Keratinocyte (primary cell): ENCODE measurements around the gene ZMYM5. TPM values are rescaled to one million over a fixed set of nuclear protein-coding genes. Genes with fewer than 3 reads are reported as not detected.

Experiments
- DNase-seq: peaks from one replicate; pipeline ENCODE4 v3.0.0-alpha.2; 2011; ENCODE audit warnings: low read depth, missing footprints, low spot score
- FAIRE-seq: peaks from 2 replicates; lab custom pipeline; 2011; peaks lifted over from hg19 to GRCh38; lab: Jason Lieb, UNC
- H2AFZ ChIP-seq: 2 replicates; pipeline ENCODE4 v1.6.0; 2012; ENCODE audit warnings: low read length, control low read depth, inconsistent platforms; ENCODE audit not compliant: control insufficient read depth
- H3K27ac ChIP-seq: 2 replicates; pipeline ENCODE4 v1.5.1; 2011; ENCODE audit warnings: low read length; ENCODE audit not compliant: control insufficient read depth, insufficient read depth
- H3K27me3 ChIP-seq: 3 replicates; pipeline ENCODE4 v1.6.0; 2011; ENCODE audit warnings: low read length; ENCODE audit not compliant: control insufficient read depth, insufficient read depth; ENCODE audit errors: extremely low read depth
- H3K36me3 ChIP-seq, 2 experiments: 2 replicates in 1 of 2; 3 replicates in 1 of 2; pipeline ENCODE4 v1.5.1; 2011; ENCODE audit warnings: low read length in 2 of 2, mild to moderate bottlenecking in 1 of 2; ENCODE audit not compliant: control insufficient read depth in 2 of 2, insufficient read depth in 2 of 2; ENCODE audit errors: extremely low read depth in 1 of 2
- H3K4me1 ChIP-seq: 3 replicates; pipeline ENCODE4 v1.5.1; 2011; ENCODE audit warnings: low read length; ENCODE audit not compliant: control insufficient read depth, insufficient read depth; ENCODE audit errors: extremely low read depth
- H3K4me2 ChIP-seq: 3 replicates; pipeline ENCODE4 v1.6.0; 2011; ENCODE audit warnings: low read depth, low read length; ENCODE audit not compliant: control insufficient read depth, insufficient read depth; ENCODE audit errors: extremely low read depth
- H3K4me3 ChIP-seq, 3 experiments: fragments of 200-600 bp in 1 of 3; sonication (generic) in 1 of 3; 2 replicates in 2 of 3; 3 replicates in 1 of 3; pipeline ENCODE4 v1.5.1; 2011 to 2016; ENCODE audit warnings: low read length in 3 of 3, mild to moderate bottlenecking in 3 of 3, control low read depth in 2 of 3, inconsistent platforms in 1 of 3, low read depth in 1 of 3, mixed read lengths in 1 of 3, mixed run types in 1 of 3, moderate library complexity in 1 of 3; ENCODE audit not compliant: control insufficient read depth in 2 of 3, insufficient read depth in 2 of 3; ENCODE audit errors: extremely low read depth in 1 of 3
- H3K79me2 ChIP-seq: 2 replicates; pipeline ENCODE4 v1.6.0; 2012; ENCODE audit warnings: low read length; ENCODE audit not compliant: control insufficient read depth, insufficient read depth
- H3K9ac ChIP-seq: 3 replicates; pipeline ENCODE4 v1.6.0; 2011; ENCODE audit warnings: low read length; ENCODE audit not compliant: control insufficient read depth, insufficient read depth; ENCODE audit errors: extremely low read depth
- H3K9me1 ChIP-seq: 3 replicates; pipeline ENCODE4 v1.6.0; 2011; ENCODE audit warnings: low read length; ENCODE audit not compliant: control insufficient read depth, insufficient read depth; ENCODE audit errors: extremely low read depth
- H3K9me3 ChIP-seq: 2 replicates; pipeline ENCODE4 v1.5.1; 2012; ENCODE audit warnings: low read depth, low read length; ENCODE audit not compliant: control insufficient read depth
- H4K20me1 ChIP-seq: 3 replicates; pipeline ENCODE4 v1.6.0; 2011; ENCODE audit warnings: low read length; ENCODE audit not compliant: control insufficient read depth, insufficient read depth; ENCODE audit errors: extremely low read depth
- EZH2 ChIP-seq: IDR thresholded peaks from one replicate; pipeline ENCODE4 v1.6.1; 2012; ENCODE audit warnings: inconsistent platforms, mild to moderate bottlenecking, low read length, moderate library complexity
- dilution Hi-C: fragments of 300-500 bp; cut with MboI; formaldehyde crosslinking; loops from one replicate; pipeline ENCODE4 v1.7.0; 2020; ENCODE audit warnings: low sequenced_read_pairs; ENCODE audit not compliant: extremely low pct_ligation_motif_present
- polyA plus RNA-seq, 5 experiments: library from polyadenylated mRNA; depleted of rRNA in 3 of 5; stranded (reverse) in 3 of 5; stranded (forward) in 1 of 5; unstranded in 1 of 5; fragments of >200 nt; gene quantifications; 1 replicate in 1 of 5; 2 replicates in 3 of 5; 3 replicates in 1 of 5; pipeline versions ENCODE4 v1.2.1 to v1.2.3, GENCODE V29; 2011 to 2012; ENCODE audit warnings: missing spikeins in 2 of 5, low read depth in 1 of 5, low replicate concordance in 1 of 5
- TF ChIP-seq, protein P1 (sequence below), 3 experiments: IDR thresholded peaks in 1 of 3; conservative IDR thresholded peaks in 1 of 3; optimal IDR thresholded peaks in 1 of 3; 2 replicates in 2 of 3; 3 replicates in 1 of 3; pipeline versions ENCODE3 to v1.5.1; 2011; ENCODE audit warnings: low read length in 3 of 3, mild to moderate bottlenecking in 3 of 3, moderate library complexity in 2 of 3, control low read depth in 1 of 3, inconsistent platforms in 1 of 3; ENCODE audit not compliant: insufficient read depth in 2 of 3; ENCODE audit errors: extremely low read depth in 1 of 3

The ZMYM5 gene
- polyA plus RNA-seq, 1 donor (not counting 4 experiments of a cell fraction or from before 2014, with no cell fraction given), result 15.4 TPM

DNA sequence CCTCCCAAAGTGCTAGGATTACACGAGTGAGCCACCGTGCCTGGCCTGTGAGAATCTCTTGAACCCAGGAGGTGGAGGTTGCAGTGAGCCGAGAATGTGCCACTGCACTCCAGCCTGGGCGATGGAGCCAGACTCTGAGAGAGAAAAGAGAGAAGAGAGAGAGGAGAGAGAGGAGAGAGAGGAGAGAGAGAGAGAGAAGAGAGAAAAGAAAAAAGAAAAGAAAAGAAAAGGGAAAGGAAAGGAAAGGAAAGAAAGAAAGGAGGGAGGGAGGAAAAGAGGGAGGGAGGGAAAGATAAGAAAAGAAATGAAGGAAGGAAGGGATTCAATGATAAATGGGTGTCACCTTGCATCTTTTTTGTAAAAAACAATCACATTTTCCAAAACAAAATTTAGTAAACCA is 57.7 kb downstream of the ZMYM5 start:
- H3K27ac ChIP-seq, result no peak overlapping the region
- DNase-seq, result no peak
- H3K36me3 ChIP-seq, result no peaks in the 10 kb centered on the region
- no peak overlapping the region for H3K4me2 ChIP-seq
- H3K27me3 ChIP-seq, result no peaks in the 10 kb centered on the region
- FAIRE-seq, result no peak
- H3K9me1 ChIP-seq, result no peaks in the 10 kb centered on the region
- no peak overlapping the region for H3K4me3 ChIP-seq
- dilution Hi-C loops, result no loop called here
- H3K79me2 ChIP-seq, result no peaks in the 10 kb centered on the region
- no peaks in the 10 kb centered on the region for H3K4me1 ChIP-seq
- no peak overlapping the region for H2AFZ ChIP-seq
- H3K9ac ChIP-seq, result no peak overlapping the region
- H4K20me1 ChIP-seq, result no peaks in the 10 kb centered on the region
- TF ChIP-seq, protein P1, sequence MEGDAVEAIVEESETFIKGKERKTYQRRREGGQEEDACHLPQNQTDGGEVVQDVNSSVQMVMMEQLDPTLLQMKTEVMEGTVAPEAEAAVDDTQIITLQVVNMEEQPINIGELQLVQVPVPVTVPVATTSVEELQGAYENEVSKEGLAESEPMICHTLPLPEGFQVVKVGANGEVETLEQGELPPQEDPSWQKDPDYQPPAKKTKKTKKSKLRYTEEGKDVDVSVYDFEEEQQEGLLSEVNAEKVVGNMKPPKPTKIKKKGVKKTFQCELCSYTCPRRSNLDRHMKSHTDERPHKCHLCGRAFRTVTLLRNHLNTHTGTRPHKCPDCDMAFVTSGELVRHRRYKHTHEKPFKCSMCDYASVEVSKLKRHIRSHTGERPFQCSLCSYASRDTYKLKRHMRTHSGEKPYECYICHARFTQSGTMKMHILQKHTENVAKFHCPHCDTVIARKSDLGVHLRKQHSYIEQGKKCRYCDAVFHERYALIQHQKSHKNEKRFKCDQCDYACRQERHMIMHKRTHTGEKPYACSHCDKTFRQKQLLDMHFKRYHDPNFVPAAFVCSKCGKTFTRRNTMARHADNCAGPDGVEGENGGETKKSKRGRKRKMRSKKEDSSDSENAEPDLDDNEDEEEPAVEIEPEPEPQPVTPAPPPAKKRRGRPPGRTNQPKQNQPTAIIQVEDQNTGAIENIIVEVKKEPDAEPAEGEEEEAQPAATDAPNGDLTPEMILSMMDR (optimal IDR thresholded peaks at IDR 0.05 in 1 of 3, IDR thresholded peaks at IDR 0.05 in 1 of 3, conservative IDR thresholded peaks at IDR 0.05 in 1 of 3; ENCODE audit: extremely low read depth in 1 of 3, insufficient read depth in 2 of 3, low read length in 3 of 3), result no peak
- H3K9me3 ChIP-seq, result no peaks in the 10 kb centered on the region

DNA sequence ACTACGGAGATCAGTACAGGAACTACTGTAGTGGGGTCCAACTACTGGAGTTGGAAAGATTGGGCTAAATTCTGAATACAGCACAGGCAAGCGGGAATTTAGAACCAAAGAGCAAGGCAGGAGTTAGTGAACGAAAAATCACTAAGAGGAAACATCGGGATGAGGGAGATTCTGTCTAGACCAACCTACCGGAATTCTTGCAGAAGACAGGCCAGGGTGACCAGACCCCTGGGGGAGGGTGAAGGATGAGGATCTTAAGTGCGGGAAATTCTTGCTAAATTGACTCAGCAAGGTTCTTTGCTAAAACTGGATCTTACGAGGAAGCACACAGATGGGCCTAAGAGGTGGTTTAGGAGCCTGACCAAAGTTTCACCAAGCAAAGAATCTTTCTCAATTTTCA is 67.5 kb downstream of the ZMYM5 start:
- Histone ChIP-seq H2AFZ (no peak overlapping the region), H3K27ac (no peak overlapping the region), H3K27me3 (no peaks in the 10 kb centered on the region), H3K4me2 (no peak overlapping the region), H3K4me3 (no peak overlapping the region), H3K9me1 (no peaks in the 10 kb centered on the region), H3K9me3 (no peaks in the 10 kb centered on the region), H4K20me1 (no peaks in the 10 kb centered on the region), H3K4me1 (peaks cover 17% of the 10 kb centered on the region), H3K9ac (no peak overlapping the region), H3K79me2 (no peaks in the 10 kb centered on the region), H3K36me3 (no peaks in the 10 kb centered on the region)
- TF ChIP-seq, protein P1 (optimal IDR thresholded peaks at IDR 0.05 in 1 of 3, IDR thresholded peaks at IDR 0.05 in 1 of 3, conservative IDR thresholded peaks at IDR 0.05 in 1 of 3; ENCODE audit: extremely low read depth in 1 of 3, insufficient read depth in 2 of 3, low read length in 3 of 3), result no peak
- no peak for TF ChIP-seq EZH2
- DNase-seq (no peak), FAIRE-seq (no peak)
- dilution Hi-C loops, result no loop called here
